ENCODE data around the gene SF3A2. TPM values are rescaled to one million over a fixed set of nuclear protein-coding genes. Genes with fewer than 3 reads are reported as not detected.
A peak's percentile ranks its signal among the peaks of the same experiment; 100 is the strongest.

The SF3A2 gene
- total and polyA plus RNA-seq, 3 donors from 2014 or later: 102 to 122 (median 117) TPM

DNA sequence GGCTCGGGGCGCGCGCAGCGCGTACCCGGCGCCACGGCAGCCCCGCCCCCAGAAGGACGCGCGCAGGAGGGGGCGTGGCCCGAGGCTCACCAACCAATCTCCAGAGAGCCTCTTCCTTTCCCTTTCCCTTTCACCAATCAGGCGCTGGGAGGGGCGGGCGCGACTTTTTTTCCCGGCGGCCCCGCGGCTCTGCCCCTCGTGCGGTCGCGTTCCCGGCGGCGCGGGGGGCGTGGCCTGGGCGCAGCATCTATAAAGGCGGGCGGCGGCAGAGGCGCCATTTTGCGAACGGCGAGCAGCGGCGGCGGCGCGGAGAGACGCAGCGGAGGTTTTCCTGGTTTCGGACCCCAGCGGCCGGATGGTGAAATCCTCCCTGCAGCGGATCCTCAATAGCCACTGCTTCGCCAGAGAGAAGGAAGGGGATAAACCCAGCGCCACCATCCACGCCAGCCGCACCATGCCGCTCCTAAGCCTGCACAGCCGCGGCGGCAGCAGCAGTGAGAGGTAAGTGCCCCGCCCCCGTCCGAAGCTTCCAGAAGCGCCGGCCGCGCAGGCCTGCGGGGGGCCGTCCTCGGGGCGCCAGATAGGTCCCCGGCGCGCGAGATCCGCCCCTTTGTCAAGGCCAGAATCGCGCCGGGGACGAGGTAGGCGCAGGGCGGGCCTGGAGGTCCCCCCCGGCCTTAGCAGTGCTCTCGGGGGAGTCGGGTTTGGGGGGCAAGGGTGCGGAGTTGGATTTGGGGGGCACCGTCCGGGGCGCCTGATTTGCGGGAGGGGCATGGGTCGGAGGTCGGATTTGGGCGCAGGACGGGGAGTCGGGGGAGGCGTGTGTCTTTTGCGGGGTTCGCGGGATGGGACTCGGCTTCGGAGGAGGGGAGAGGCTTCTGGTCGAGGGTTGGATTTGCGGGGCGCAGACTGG is 32.9 kb downstream of the SF3A2 start:
- no peaks in the 10 kb centered on the region for H3K36me3 ChIP-seq (ENCODE audit: low read depth, missing control alignments)
- H3K9me3 ChIP-seq: no peaks in the 10 kb centered on the region
- H3K27me3 ChIP-seq: no peaks in the 10 kb centered on the region
- peak; percentile 98 for DNase-seq
- peak overlapping the region; percentile 99 for H3K27ac ChIP-seq
- H3K4me1 ChIP-seq: peaks cover 34% of the 10 kb centered on the region
- peak; percentile 100 for TF ChIP-seq POLR2A (IDR thresholded peaks at IDR 0.05)
- TF ChIP-seq, protein P1, sequence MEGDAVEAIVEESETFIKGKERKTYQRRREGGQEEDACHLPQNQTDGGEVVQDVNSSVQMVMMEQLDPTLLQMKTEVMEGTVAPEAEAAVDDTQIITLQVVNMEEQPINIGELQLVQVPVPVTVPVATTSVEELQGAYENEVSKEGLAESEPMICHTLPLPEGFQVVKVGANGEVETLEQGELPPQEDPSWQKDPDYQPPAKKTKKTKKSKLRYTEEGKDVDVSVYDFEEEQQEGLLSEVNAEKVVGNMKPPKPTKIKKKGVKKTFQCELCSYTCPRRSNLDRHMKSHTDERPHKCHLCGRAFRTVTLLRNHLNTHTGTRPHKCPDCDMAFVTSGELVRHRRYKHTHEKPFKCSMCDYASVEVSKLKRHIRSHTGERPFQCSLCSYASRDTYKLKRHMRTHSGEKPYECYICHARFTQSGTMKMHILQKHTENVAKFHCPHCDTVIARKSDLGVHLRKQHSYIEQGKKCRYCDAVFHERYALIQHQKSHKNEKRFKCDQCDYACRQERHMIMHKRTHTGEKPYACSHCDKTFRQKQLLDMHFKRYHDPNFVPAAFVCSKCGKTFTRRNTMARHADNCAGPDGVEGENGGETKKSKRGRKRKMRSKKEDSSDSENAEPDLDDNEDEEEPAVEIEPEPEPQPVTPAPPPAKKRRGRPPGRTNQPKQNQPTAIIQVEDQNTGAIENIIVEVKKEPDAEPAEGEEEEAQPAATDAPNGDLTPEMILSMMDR (IDR thresholded peaks at IDR 0.05): peak in 2 of 3 experiments; percentile 47 to 71
- WGBS, 2 donors: 0 to 1% methylated on average over 4 to 91 of the region's 103 CpGs
- intact Hi-C loops (cut with DNase I; ENCODE audit: low total_unique reads): loop anchor here (5.0 to 10.0 kb wide), 3 partner anchors 37 to 125 kb away; partner anchors contain the start of gene AP3D1
- peak overlapping the region; percentile 80 to 100 for H3K4me3 ChIP-seq

DNA sequence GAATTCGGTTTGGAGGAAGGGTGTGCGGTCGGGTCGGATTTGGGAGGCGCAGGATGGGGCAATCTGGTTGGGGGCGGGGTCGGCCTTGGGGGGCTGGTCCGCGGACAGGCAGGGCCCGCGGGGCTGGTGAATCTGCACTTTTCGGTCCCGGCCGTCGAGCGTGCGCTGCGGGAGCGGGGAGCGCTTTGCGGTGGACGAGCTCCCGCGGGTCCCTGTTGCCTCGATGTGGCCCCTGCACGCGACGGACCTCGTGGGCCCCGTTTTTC is 33.5 kb downstream of the SF3A2 start:
- Histone ChIP-seq H3K27me3 (no peaks in the 10 kb centered on the region), H3K36me3 (ENCODE audit: low read depth, missing control alignments) (no peaks in the 10 kb centered on the region), H3K9me3 (no peaks in the 10 kb centered on the region), H3K4me3 (peak overlapping the region; percentile 80 to 100), H3K27ac (peak overlapping the region; percentile 99), H3K4me1 (peaks cover 37% of the 10 kb centered on the region)
- TF ChIP-seq POLR2A (IDR thresholded peaks at IDR 0.05): no peak
- TF ChIP-seq, protein P1 (IDR thresholded peaks at IDR 0.05): no peak
- intact Hi-C loops (cut with DNase I; ENCODE audit: low total_unique reads): loop anchor here (5.0 to 10.0 kb wide), 3 partner anchors 38 to 125 kb away; partner anchors contain the start of gene AP3D1
- 0% methylated on average over 12 to 13 of the region's 30 CpGs for WGBS, 2 donors
- no peak for DNase-seq

DNA sequence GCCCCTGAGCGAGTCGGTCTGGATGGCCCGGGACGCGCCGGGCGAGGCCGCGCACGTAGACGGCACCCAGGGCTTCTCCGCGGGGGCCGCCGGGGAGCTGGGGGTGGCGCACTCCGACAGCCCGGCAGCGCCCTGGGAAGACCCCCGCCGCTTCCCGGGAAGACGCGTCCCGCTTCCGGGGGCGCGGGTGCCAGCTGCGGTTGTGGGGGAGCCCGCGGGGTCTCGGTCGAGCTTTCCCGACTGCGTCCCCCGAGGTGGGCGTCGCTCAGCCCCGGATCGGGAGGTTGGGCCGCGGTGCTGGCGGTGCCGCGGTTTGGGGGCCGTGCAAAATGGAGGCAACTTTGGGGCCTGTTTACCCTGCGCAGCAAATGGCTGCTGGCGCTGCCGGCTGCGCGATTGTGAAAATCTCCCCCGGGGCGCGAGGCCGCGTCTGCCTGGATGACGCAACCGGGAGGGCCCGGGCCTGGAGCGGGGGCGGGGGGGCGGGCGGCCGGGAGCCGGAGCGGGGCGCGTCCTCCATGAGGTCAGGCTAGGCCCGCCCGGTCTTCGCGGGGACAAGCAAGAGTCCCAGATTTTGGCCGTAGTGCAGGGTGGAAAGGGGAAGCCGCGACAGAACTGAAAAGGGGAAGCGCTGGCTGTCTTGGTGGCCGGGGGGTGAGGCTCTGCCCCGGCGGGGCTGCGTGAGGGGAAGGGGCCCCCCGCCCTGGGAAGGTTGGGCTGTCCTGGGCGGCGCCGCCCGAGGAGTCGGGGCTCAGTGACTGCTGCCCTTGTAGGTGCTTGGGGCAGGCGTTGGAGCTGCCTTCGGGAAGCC is 34.0 kb downstream of the SF3A2 start:
- DNase-seq: peak; percentile 79
- intact Hi-C loops (cut with DNase I; ENCODE audit: low total_unique reads): loop anchor here (5.0 to 10.0 kb wide), 3 partner anchors 38 to 124 kb away; partner anchors contain the start of gene AP3D1
- Histone ChIP-seq H3K4me1 (peaks cover 43% of the 10 kb centered on the region), H3K4me3 (peak overlapping the region; percentile 80 to 100), H3K36me3 (ENCODE audit: low read depth, missing control alignments) (no peaks in the 10 kb centered on the region), H3K27ac (peak overlapping the region; percentile 99), H3K9me3 (no peaks in the 10 kb centered on the region), H3K27me3 (no peaks in the 10 kb centered on the region)
- 0 to 1% methylated on average over 12 to 60 of the region's 88 CpGs for WGBS, 2 donors
- TF ChIP-seq, protein P1 (IDR thresholded peaks at IDR 0.05): no peak
- no peak for TF ChIP-seq POLR2A (IDR thresholded peaks at IDR 0.05)

DNA sequence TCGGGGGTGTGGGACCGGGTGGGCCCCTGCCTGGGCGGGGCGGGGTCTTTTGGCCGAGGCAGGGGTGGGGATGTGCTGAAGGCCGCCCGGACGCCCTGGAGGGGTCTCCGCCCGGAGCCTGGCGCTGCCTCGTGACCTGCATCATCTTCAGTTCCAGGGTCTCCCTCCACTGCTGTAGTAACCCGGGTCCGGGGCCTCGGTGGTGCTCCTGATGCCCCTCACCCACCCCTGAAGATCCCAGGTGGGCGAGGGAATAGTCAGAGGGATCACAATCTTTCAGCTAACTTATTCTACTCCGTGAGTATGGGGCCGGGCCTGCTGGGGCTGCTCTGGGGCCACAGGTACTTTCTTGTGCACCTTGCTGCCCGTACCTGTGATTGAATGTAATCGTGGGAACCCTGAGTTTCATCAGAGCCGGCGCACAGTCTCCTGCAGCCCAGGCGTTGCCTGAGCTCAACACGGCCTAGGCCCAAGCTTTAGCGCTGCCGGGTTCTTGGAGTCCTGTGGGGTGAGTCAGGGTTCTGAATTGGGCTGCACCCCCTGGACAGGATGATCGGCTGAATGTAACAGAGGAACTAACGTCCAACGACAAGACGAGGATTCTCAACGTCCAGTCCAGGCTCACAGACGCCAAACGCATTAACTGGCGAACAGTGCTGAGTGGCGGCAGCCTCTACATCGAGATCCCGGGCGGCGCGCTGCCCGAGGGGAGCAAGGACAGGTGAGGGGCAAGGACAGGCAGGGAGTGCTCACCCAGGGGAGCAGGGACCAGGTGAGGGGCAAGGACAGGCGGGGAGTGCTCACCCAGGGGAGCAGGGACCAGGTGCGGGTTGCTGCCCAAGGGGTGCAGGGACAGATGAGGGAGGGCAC is 34.8 kb downstream of the SF3A2 start:
- TF ChIP-seq, protein P1 (IDR thresholded peaks at IDR 0.05): no peak
- TF ChIP-seq POLR2A (IDR thresholded peaks at IDR 0.05): no peak
- intact Hi-C loops (cut with DNase I; ENCODE audit: low total_unique reads): loop anchor here (5.0 to 10.0 kb wide), 3 partner anchors 39 to 123 kb away; partner anchors contain the start of gene AP3D1
- WGBS, 2 donors: 13 to 15% methylated on average over 25 to 39 of the region's 43 CpGs
- H3K27ac ChIP-seq: peak overlapping the region; percentile 99
- no peaks in the 10 kb centered on the region for H3K36me3 ChIP-seq (ENCODE audit: low read depth, missing control alignments)
- no peak for DNase-seq
- H3K27me3 ChIP-seq: no peaks in the 10 kb centered on the region
- H3K9me3 ChIP-seq: no peaks in the 10 kb centered on the region
- peak overlapping the region; percentile 80 to 100 for H3K4me3 ChIP-seq
- H3K4me1 ChIP-seq: peaks cover 50% of the 10 kb centered on the region
